H1 (cell line): ENCODE data around the gene DPYSL4. TPM values are rescaled to one million over a fixed set of nuclear protein-coding genes. Genes with fewer than 3 reads are reported as not detected.

Experiments
- CTCF ChIA-PET: fragments of 300-600 bp; sonication (Branson Sonifier 250); formaldehyde crosslinking; loops from one replicate; lab custom pipeline; 2021; ENCODE audit not compliant: partially characterized antibody; lab: Charles Lee
- POLR2A ChIA-PET: fragments of 300-600 bp; sonication (Branson Sonifier 250); formaldehyde crosslinking; loops from one replicate; lab custom pipeline; 2021; ENCODE audit warnings: inconsistent platforms; ENCODE audit not compliant: partially characterized antibody; lab: Charles Lee
- DNase-seq, 2 experiments: peaks; one replicate each; pipeline versions ENCODE4 v3.0.0 to v3.0.0-alpha.2; 2010 to 2022; ENCODE audit warnings: low spot score in 2 of 2, low read depth in 1 of 2, mixed read lengths in 1 of 2
- FAIRE-seq: peaks from 2 replicates; lab custom pipeline; 2011; peaks lifted over from hg19 to GRCh38; lab: Jason Lieb, UNC
- H2AFZ ChIP-seq: 2 replicates; pipeline ENCODE4 v1.8.1; 2012; ENCODE audit warnings: low read length, inconsistent platforms
- H2AK5ac ChIP-seq: 2 replicates; pipeline ENCODE4 v1.6.1; 2013; ENCODE audit warnings: low read depth, low read length
- H2BK120ac ChIP-seq: replicated peaks from 2 replicates; pipeline ENCODE3; 2013; ENCODE audit warnings: low read depth, low read length, inconsistent platforms
- H2BK12ac ChIP-seq: 2 replicates; pipeline ENCODE4 v1.6.1; 2013; ENCODE audit warnings: low read depth, low read length
- H2BK15ac ChIP-seq: 2 replicates; pipeline ENCODE4 v1.6.1; 2013; ENCODE audit warnings: low read length
- H2BK20ac ChIP-seq: 2 replicates; pipeline ENCODE4 v1.6.1; 2013; ENCODE audit warnings: low read length
- H2BK5ac ChIP-seq: 2 replicates; pipeline ENCODE4 v1.6.1; 2013; ENCODE audit warnings: low read depth, low read length
- H3K14ac ChIP-seq: 2 replicates; pipeline ENCODE4 v1.6.1; 2013; ENCODE audit warnings: inconsistent platforms; ENCODE audit not compliant: insufficient read length
- H3K18ac ChIP-seq: 2 replicates; pipeline ENCODE4 v1.6.1; 2013; ENCODE audit warnings: low read length; ENCODE audit errors: extremely low read depth
- H3K23ac ChIP-seq: 2 replicates; pipeline ENCODE4 v1.6.1; 2013; ENCODE audit warnings: inconsistent platforms; ENCODE audit not compliant: insufficient read length
- H3K23me2 ChIP-seq: 2 replicates; pipeline ENCODE4 v1.6.1; 2013; ENCODE audit warnings: low read depth, low read length
- H3K27ac ChIP-seq: 2 replicates; pipeline ENCODE4 v1.6.1; 2011; ENCODE audit warnings: low read depth, low read length, inconsistent platforms
- H3K27me3 ChIP-seq, 4 experiments: replicated peaks in 1 of 4; 1 replicate in 1 of 4; 2 replicates in 3 of 4; pipeline versions ENCODE4 v1.6.1 to v1.8.1; 2011 to 2013; ENCODE audit warnings: low read length in 3 of 4, mild to moderate bottlenecking in 3 of 4, inconsistent platforms in 2 of 4, mixed read lengths in 2 of 4, moderate library complexity in 1 of 4; ENCODE audit not compliant: control insufficient read depth in 3 of 4, insufficient read depth in 3 of 4; ENCODE audit errors: extremely low read depth in 1 of 4
- H3K36me3 ChIP-seq, 4 experiments: 2 replicates each; pipeline versions ENCODE4 v1.6.1 to v1.8.1; 2011 to 2013; ENCODE audit warnings: mild to moderate bottlenecking in 4 of 4, low read length in 3 of 4, moderate library complexity in 2 of 4, control low read depth in 1 of 4, inconsistent platforms in 1 of 4; ENCODE audit not compliant: insufficient read depth in 4 of 4, control insufficient read depth in 2 of 4
- H3K4ac ChIP-seq: replicated peaks from 2 replicates; pipeline ENCODE3; 2013; ENCODE audit warnings: low read length, low read depth, mixed read lengths, inconsistent platforms; ENCODE audit not compliant: insufficient read length
- H3K4me1 ChIP-seq, 4 experiments: replicated peaks in 1 of 4; 1 replicate in 1 of 4; 2 replicates in 3 of 4; pipeline versions ENCODE4 v1.6.1 to v1.8.1; 2011 to 2013; ENCODE audit warnings: low read length in 3 of 4, inconsistent platforms in 2 of 4, mixed read lengths in 1 of 4; ENCODE audit not compliant: insufficient read depth in 4 of 4, control insufficient read depth in 3 of 4
- H3K4me2 ChIP-seq, 2 experiments: 2 replicates each; pipeline versions ENCODE4 v1.6.1 to v1.8.1; 2011 to 2013; ENCODE audit warnings: low read depth in 2 of 2, low read length in 2 of 2, control low read depth in 1 of 2, inconsistent platforms in 1 of 2, mild to moderate bottlenecking in 1 of 2; ENCODE audit not compliant: insufficient read depth in 1 of 2
- H3K4me3 ChIP-seq, 4 experiments: fragments of 200-600, 300-600 bp in 1 of 4; sonication (generic), shearing (Covaris generic), sonication (Bioruptor Twin) in 1 of 4; 2 replicates each; pipeline versions ENCODE4 v1.5.1 to v1.8.1; 2011 to 2016; ENCODE audit warnings: low read length in 4 of 4, low read depth in 3 of 4, control low read depth in 2 of 4, inconsistent platforms in 2 of 4, mild to moderate bottlenecking in 2 of 4, mixed read lengths in 1 of 4, moderate library complexity in 1 of 4; ENCODE audit not compliant: insufficient read depth in 2 of 4; ENCODE audit errors: extremely low read depth in 1 of 4
- H3K56ac ChIP-seq: replicated peaks from 2 replicates; pipeline ENCODE3; 2013; ENCODE audit warnings: low read depth, mild to moderate bottlenecking, mixed read lengths, low read length, inconsistent platforms; ENCODE audit not compliant: insufficient read length
- H3K79me1 ChIP-seq: 2 replicates; pipeline ENCODE4 v1.6.1; 2013; ENCODE audit warnings: low read depth, low read length, control low read depth
- H3K79me2 ChIP-seq, 2 experiments: 2 replicates each; pipeline versions ENCODE4 v1.6.1 to v1.8.1; 2012 to 2013; ENCODE audit warnings: low read length in 2 of 2, mild to moderate bottlenecking in 2 of 2, inconsistent platforms in 1 of 2; ENCODE audit not compliant: insufficient read depth in 2 of 2, control insufficient read depth in 1 of 2
- H3K9ac ChIP-seq, 4 experiments: replicated peaks in 1 of 4; 1 replicate in 1 of 4; 2 replicates in 3 of 4; pipeline versions ENCODE4 v1.6.1 to v1.8.1; 2011 to 2013; ENCODE audit warnings: low read depth in 3 of 4, low read length in 3 of 4, control low read depth in 2 of 4, mild to moderate bottlenecking in 2 of 4, moderate library complexity in 2 of 4, inconsistent platforms in 1 of 4; ENCODE audit errors: extremely low read depth in 1 of 4
- H3K9me3 ChIP-seq, 2 experiments: 2 replicates each; pipeline versions ENCODE4 v1.6.1 to v1.8.1; 2012 to 2013; ENCODE audit warnings: mild to moderate bottlenecking in 2 of 2, moderate library complexity in 2 of 2, control low read depth in 1 of 2, inconsistent platforms in 1 of 2, low read depth in 1 of 2, low read length in 1 of 2, mixed read lengths in 1 of 2; ENCODE audit not compliant: insufficient read depth in 2 of 2
- H4K20me1 ChIP-seq, 2 experiments: replicated peaks in 1 of 2; 2 replicates each; pipeline versions ENCODE3 to v1.8.1; 2011 to 2013; ENCODE audit warnings: inconsistent platforms in 2 of 2, low read length in 2 of 2, mild to moderate bottlenecking in 1 of 2; ENCODE audit not compliant: insufficient read depth in 2 of 2, control insufficient read depth in 1 of 2
- H4K5ac ChIP-seq: 2 replicates; pipeline ENCODE4 v1.6.1; 2013; ENCODE audit warnings: low read length, low read depth, mixed read lengths, inconsistent platforms; ENCODE audit not compliant: insufficient read length
- H4K8ac ChIP-seq: 2 replicates; pipeline ENCODE4 v1.8.0; 2013; ENCODE audit warnings: mild to moderate bottlenecking, moderate library complexity, low read length, inconsistent platforms; ENCODE audit not compliant: insufficient read depth; ENCODE audit errors: extremely low read depth
- H4K91ac ChIP-seq: replicated peaks from 2 replicates; pipeline ENCODE3; 2013; ENCODE audit warnings: low read length, mixed read lengths, inconsistent platforms; ENCODE audit not compliant: insufficient read length
- BRCA1 ChIP-seq: IDR thresholded peaks from 2 replicates; pipeline ENCODE4 v1.6.1; 2012; ENCODE audit warnings: low read depth, low read length, improper control_type of control experiment
- CBX8 ChIP-seq: fragments of 300-800, 300-1000 bp; sonication (generic); IDR thresholded peaks from 2 replicates; pipeline ENCODE4 v1.7.1; 2016; ENCODE audit warnings: low read depth, low read length, borderline replicate concordance
- EP300 ChIP-seq, 2 experiments: IDR thresholded peaks; 1 replicate in 1 of 2; 2 replicates in 1 of 2; pipeline ENCODE4 v1.6.1; 2011 to 2012; ENCODE audit warnings: low read depth in 2 of 2, low read length in 2 of 2, mild to moderate bottlenecking in 2 of 2, borderline replicate concordance in 1 of 2, inconsistent platforms in 1 of 2, moderate library complexity in 1 of 2
- HDAC2 ChIP-seq, 2 experiments: fragments of 300-600 bp in 1 of 2; sonication (generic) in 1 of 2; IDR thresholded peaks; 2 replicates each; pipeline ENCODE4 v1.6.1; 2011 to 2012; ENCODE audit warnings: low read depth in 2 of 2, low read length in 2 of 2, mild to moderate bottlenecking in 2 of 2, moderate library complexity in 2 of 2, borderline replicate concordance in 1 of 2, inconsistent platforms in 1 of 2
- MAFK ChIP-seq: IDR thresholded peaks from 2 replicates; pipeline ENCODE4 v1.6.1; 2012; ENCODE audit warnings: low read depth, mild to moderate bottlenecking, improper control_type of control experiment, low read length
- SIX5 ChIP-seq: IDR thresholded peaks from 2 replicates; pipeline ENCODE4 v1.6.1; 2011; ENCODE audit warnings: mild to moderate bottlenecking, low read depth, low read length
- WGBS, 2 experiments: shearing (Covaris generic) in 1 of 2; methylation state at CpG; one replicate each; pipeline versions ENCODE4 v1.1.6 to v1.1.7; 2013 to 2015; ENCODE audit warnings: low lambda C conversion rate in 2 of 2, mixed read lengths in 2 of 2, inconsistent platforms in 1 of 2, low coverage in 1 of 2, missing lambda C conversion rate in 1 of 2; ENCODE audit not compliant: insufficient replicate concordance in 2 of 2, insufficient coverage in 1 of 2, insufficient read length in 1 of 2; ENCODE audit errors: extremely low coverage in 1 of 2, missing lambda C conversion rate in 1 of 2; 5-methylcytosine and 5-hydroxymethylcytosine counted together
- polyA plus RNA-seq, 7 experiments: library from polyadenylated mRNA; depleted of rRNA in 3 of 7; stranded (reverse) in 5 of 7; unstranded in 2 of 7; fragments of >200 nt in 5 of 7; fragments of 200-250 nt in 2 of 7; gene quantifications; 1 replicate in 5 of 7; 2 replicates in 1 of 7; 4 replicates in 1 of 7; pipeline versions ENCODE4 v1.2.1 to v1.2.3, GENCODE V29; 2011 to 2013; ENCODE audit warnings: missing spikeins in 2 of 7, mixed read lengths in 2 of 7
- total RNA-seq: library from RNA; stranded (reverse); fragmentation: NEBNext Ultra II Directional; extraction: Animal tissue kit (Norgen Biotek cat#: 25700); gene quantifications from 2 replicates; pipeline ENCODE4 v1.2.1, GENCODE V29; 2021

The DPYSL4 gene
- total and polyA plus RNA-seq, 2 of the 8 experiments (the other 6 are each of a cell fraction or from before 2014, with no cell fraction given), result 12.9 to 15.2 TPM

DNA sequence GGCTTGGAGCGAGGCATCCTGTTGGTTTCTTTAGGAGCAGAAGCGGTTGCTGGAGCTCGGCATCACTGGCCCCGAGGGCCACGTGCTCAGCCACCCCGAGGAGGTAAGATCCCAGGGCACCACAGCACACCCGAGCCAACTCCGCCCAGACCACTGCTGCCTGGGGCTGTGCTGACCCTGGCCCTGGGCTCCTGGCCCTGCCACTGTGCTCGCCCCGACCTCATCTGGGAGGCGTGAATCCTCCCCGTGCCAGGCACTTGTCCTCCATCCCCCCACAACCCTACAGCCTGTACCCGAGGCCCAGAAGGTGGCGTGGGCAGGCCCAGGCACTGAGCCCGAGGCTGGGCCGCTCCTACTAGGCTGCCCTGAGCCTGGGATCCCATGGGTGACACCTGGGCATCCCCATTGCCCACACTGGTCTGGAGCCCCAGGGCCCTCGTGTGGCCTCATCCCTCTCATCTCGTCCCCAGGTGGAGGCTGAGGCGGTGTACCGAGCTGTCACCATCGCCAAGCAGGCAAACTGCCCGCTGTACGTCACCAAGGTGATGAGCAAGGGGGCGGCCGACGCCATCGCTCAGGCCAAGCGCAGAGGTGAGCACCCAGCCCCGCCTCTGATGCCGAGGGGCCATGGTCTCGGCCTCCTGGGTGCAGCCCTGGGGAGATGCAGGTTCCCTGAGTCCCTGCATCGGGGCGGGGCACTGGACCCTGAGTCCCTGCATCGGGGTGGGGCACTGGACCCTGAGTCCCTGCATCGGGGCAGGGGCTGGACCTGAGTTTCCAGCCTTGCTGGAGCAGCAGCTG lies 11.8 kb downstream of the DPYSL4 start:
- Histone ChIP-seq H3K4ac (no peak overlapping the region), H3K9me3 (no peaks in the 10 kb centered on the region), H2BK20ac (no peak overlapping the region), H2AFZ (no peak overlapping the region), H3K27me3 (no peaks in the 10 kb centered on the region), H2BK5ac (no peak overlapping the region), H3K79me1 (no peaks in the 10 kb centered on the region), H3K4me3 (no peak overlapping the region), H4K91ac (no peak overlapping the region), H3K23ac (no peak overlapping the region), H2BK12ac (no peak overlapping the region), H3K4me2 (no peak overlapping the region), H3K9ac (no peak overlapping the region), H4K8ac (peak overlapping the region; percentile 28; the same call in 1 of the 2 replicates), H3K27ac (no peak overlapping the region), H4K20me1 (peaks cover 0 to 13% of the 10 kb centered on the region in 2 experiments), H3K18ac (no peak overlapping the region), H3K36me3 (no peaks in the 10 kb centered on the region; a peak in 2 of 8 replicates), H2AK5ac (no peak overlapping the region), H2BK15ac (no peak overlapping the region), H3K23me2 (no peaks in the 10 kb centered on the region), H3K56ac (no peak overlapping the region), H3K4me1 (no peaks in the 10 kb centered on the region), H3K14ac (no peak overlapping the region), H4K5ac (no peak overlapping the region), H3K79me2 (no peaks in the 10 kb centered on the region), H2BK120ac (no peak overlapping the region)
- ChIA-PET CTCF (interaction anchor here (1.0 kb wide), 1 partner anchor 29 kb away, joined by 3 read pairs; no protein-coding TSS in a partner anchor), POLR2A (interaction anchor here (1.0 kb wide), 1 partner anchor 10 kb away, joined by 3 read pairs; no protein-coding TSS in a partner anchor)
- DNase-seq (no peak), FAIRE-seq (no peak)
- WGBS, 2 experiments, result 86% methylated on average over 31 of the region's 35 CpGs; no CpG with 5 or more reads in 1 of the 2 experiments
- TF ChIP-seq BRCA1 (no peak), MAFK (no peak), SIX5 (no peak), HDAC2 (IDR thresholded peaks at IDR 0.05; ENCODE audit: borderline replicate concordance in 1 of 2, low read depth in 2 of 2, low read length in 2 of 2) (no peak), CBX8 (no peak), EP300 (IDR thresholded peaks at IDR 0.05; ENCODE audit: borderline replicate concordance in 1 of 2, low read depth in 2 of 2, low read length in 2 of 2) (no peak)
